ENCODE data around the gene C1QTNF2.

C1QTNF2 gene

DNA sequence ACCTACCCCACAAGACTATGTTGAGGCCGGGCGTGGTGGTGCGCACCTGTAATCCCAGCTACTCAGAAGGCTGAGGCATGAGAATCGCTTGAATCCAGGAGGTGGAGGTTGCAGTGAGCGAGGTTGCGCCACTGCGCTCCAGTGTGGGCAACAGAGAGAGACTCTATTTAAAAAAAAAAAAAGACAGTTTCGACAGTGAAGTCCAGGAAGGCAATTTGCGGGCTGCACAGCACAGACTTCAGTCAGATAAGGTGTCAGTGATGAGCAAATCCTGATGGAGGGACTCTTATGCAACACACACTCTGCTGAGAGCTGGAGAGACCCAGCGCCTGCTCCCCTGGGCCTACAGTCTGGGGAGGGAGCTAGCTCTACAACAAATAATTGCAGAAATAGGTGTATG, 72.2 kb downstream of the C1QTNF2 start:
- no peak for DNase-seq (ENCODE audit: low spot score)

GRCh38 chr5:160297776-160298175, 72.7 kb downstream of the C1QTNF2 start:
- DNase-seq (ENCODE audit: low spot score) = no peak

Data from pons (tissue), 1 donor.